ENCODE data around the gene KRT6A. TPM values are rescaled to one million over a fixed set of nuclear protein-coding genes. Genes with fewer than 3 reads are reported as not detected.

The KRT6A gene
- total RNA-seq, 1 donor from 2014 or later: not detected

- peaks cover 18% of the 10 kb centered on the region for H3K27me3 ChIP-seq (ENCODE audit: low read depth)
- no peak for DNase-seq
- H3K36me3 ChIP-seq: no peaks in the 10 kb centered on the region
- no peak overlapping the region for H3K4me3 ChIP-seq
- TF ChIP-seq CTCF (IDR thresholded peaks at IDR 0.05; ENCODE audit: borderline replicate concordance): no peak
- no peaks in the 10 kb centered on the region for H3K9me3 ChIP-seq (replicated peaks)
- H3K4me1 ChIP-seq: peaks cover 23% of the 10 kb centered on the region
- H3K27ac ChIP-seq (replicated peaks): no peak overlapping the region
- intact Hi-C loops (cut with micrococcal nuclease): loop anchor here (10.0 kb wide), 1 partner anchor 125 kb away; no protein-coding TSS in a partner anchor
Measured at GRCh38 chr12:52499806-52500560, 6.9 kb upstream of the KRT6A start.

GRCh38 chr12:52498946-52499345, 5.9 kb upstream of the KRT6A start:
- intact Hi-C loops (cut with micrococcal nuclease): no loop called here
- no peak for DNase-seq
- no peak overlapping the region for H3K4me3 ChIP-seq
- no peak overlapping the region for H3K27ac ChIP-seq (replicated peaks)
- peaks cover 19% of the 10 kb centered on the region for H3K27me3 ChIP-seq (ENCODE audit: low read depth)
- peaks cover 31% of the 10 kb centered on the region for H3K4me1 ChIP-seq
- no peaks in the 10 kb centered on the region for H3K9me3 ChIP-seq (replicated peaks)
- no peaks in the 10 kb centered on the region for H3K36me3 ChIP-seq
- TF ChIP-seq CTCF (IDR thresholded peaks at IDR 0.05; ENCODE audit: borderline replicate concordance): no peak

- DNase-seq: no peak
- Histone ChIP-seq H3K4me3 (no peak overlapping the region), H3K27me3 (ENCODE audit: low read depth) (peaks cover 29% of the 10 kb centered on the region), H3K4me1 (peaks cover 34% of the 10 kb centered on the region), H3K9me3 (replicated peaks) (no peaks in the 10 kb centered on the region), H3K27ac (replicated peaks) (no peak overlapping the region), H3K36me3 (no peaks in the 10 kb centered on the region)
- TF ChIP-seq CTCF (IDR thresholded peaks at IDR 0.05; ENCODE audit: borderline replicate concordance): no peak
- intact Hi-C loops (cut with micrococcal nuclease): no loop called here
Measured at GRCh38 chr12:52497975-52498374, 4.9 kb upstream of the KRT6A start.

GRCh38 chr12:52496590-52497071, 3.6 kb upstream of the KRT6A start:
- H3K27ac ChIP-seq (replicated peaks): peak overlapping the region; percentile 48
- H3K4me3 ChIP-seq: no peak overlapping the region
- peaks cover 34% of the 10 kb centered on the region for H3K4me1 ChIP-seq
- intact Hi-C loops (cut with micrococcal nuclease): no loop called here
- peaks cover 39% of the 10 kb centered on the region for H3K27me3 ChIP-seq (ENCODE audit: low read depth)
- H3K9me3 ChIP-seq (replicated peaks): no peaks in the 10 kb centered on the region
- H3K36me3 ChIP-seq: no peaks in the 10 kb centered on the region
- no peak for DNase-seq
- TF ChIP-seq CTCF (IDR thresholded peaks at IDR 0.05; ENCODE audit: borderline replicate concordance): no peak

GRCh38 chr12:52496054-52496453, 3.0 kb upstream of the KRT6A start:
- intact Hi-C loops (cut with micrococcal nuclease): no loop called here
- Histone ChIP-seq H3K4me1 (peaks cover 34% of the 10 kb centered on the region), H3K36me3 (no peaks in the 10 kb centered on the region), H3K9me3 (replicated peaks) (no peaks in the 10 kb centered on the region), H3K27ac (replicated peaks) (peak overlapping the region; percentile 48), H3K4me3 (no peak overlapping the region), H3K27me3 (ENCODE audit: low read depth) (peaks cover 45% of the 10 kb centered on the region)
- no peak for TF ChIP-seq CTCF (IDR thresholded peaks at IDR 0.05; ENCODE audit: borderline replicate concordance)
- DNase-seq: no peak
